CD4-positive, alpha-beta T cell (primary cell): Measurements from ENCODE around the gene ATP11A. TPM values are rescaled to one million over a fixed set of nuclear protein-coding genes. Genes with fewer than 3 reads are reported as not detected.

Experiments used
- ATAC-seq: fragments of 200-7000 bp; cut with Tn5 transposase; one replicate; pipeline ENCODE4 v1.10.0; 2022; ENCODE audit warnings: mild to moderate bottlenecking; ENCODE audit not compliant: poor library complexity
- CTCF ChIA-PET: fragments of 350-600 bp; sonication (Branson Sonifier 250); formaldehyde crosslinking; loops from one replicate; lab custom pipeline; 2021; ENCODE audit warnings: antibody characterized with exemption, inconsistent platforms; lab: Charles Lee
- POLR2A ChIA-PET: fragments of 350-600 bp; sonication (Branson Sonifier 250); formaldehyde crosslinking; loops from one replicate; lab custom pipeline; 2021; ENCODE audit warnings: antibody characterized with exemption, inconsistent platforms; lab: Charles Lee
- DNase-seq, 14 experiments: peaks; one replicate each; pipeline ENCODE4 v3.0.0-alpha.2; 2013 to 2020; ENCODE audit warnings: mixed read lengths in 2 of 14
- H3K27ac ChIP-seq, 2 donors: one replicate each; pipeline versions ENCODE4 v1.5.1 to v1.7.0; 2013; ENCODE audit warnings: low read length in 2 of 2, low read depth in 1 of 2, mild to moderate bottlenecking in 1 of 2
- H3K27me3 ChIP-seq, 2 experiments: 1 replicate in 1 of 2; 2 replicates in 1 of 2; pipeline versions ENCODE4 v1.6.1 to v1.7.0; 2013; ENCODE audit warnings: low read length in 2 of 2, control low read depth in 1 of 2, mild to moderate bottlenecking in 1 of 2, moderate library complexity in 1 of 2; ENCODE audit not compliant: insufficient read depth in 2 of 2, control insufficient read depth in 1 of 2
- H3K36me3 ChIP-seq: one replicate; pipeline ENCODE4 v1.6.1; 2013; ENCODE audit warnings: low read length, control low read depth; ENCODE audit not compliant: insufficient read depth
- H3K4me1 ChIP-seq: one replicate; pipeline ENCODE4 v1.6.1; 2013; ENCODE audit warnings: low read length, control low read depth; ENCODE audit not compliant: insufficient read depth
- H3K4me3 ChIP-seq: one replicate; pipeline ENCODE4 v1.5.1; 2013; ENCODE audit warnings: mild to moderate bottlenecking, low read length, moderate library complexity
- H3K9me3 ChIP-seq, 2 experiments: 1 replicate in 1 of 2; 2 replicates in 1 of 2; pipeline versions ENCODE4 v1.6.1 to v1.7.0; 2013; ENCODE audit warnings: low read length in 2 of 2, mild to moderate bottlenecking in 2 of 2, control low read depth in 1 of 2, moderate library complexity in 1 of 2; ENCODE audit not compliant: control insufficient read depth in 1 of 2, insufficient read depth in 1 of 2
- H3K27ac Mint-ChIP-seq: one replicate; pipeline ENCODE4 v1.8.0; 2020; ENCODE audit warnings: mixed read lengths
- H3K27me3 Mint-ChIP-seq: one replicate; pipeline ENCODE4 v1.8.0; 2021; ENCODE audit warnings: mixed read lengths
- H3K36me3 Mint-ChIP-seq: one replicate; pipeline ENCODE4 v1.8.0; 2021; ENCODE audit warnings: low read depth, mixed read lengths
- H3K4me1 Mint-ChIP-seq: one replicate; pipeline ENCODE4 v1.8.0; 2021; ENCODE audit warnings: low read depth, mixed read lengths
- H3K4me3 Mint-ChIP-seq: one replicate; pipeline ENCODE4 v1.8.0; 2020; ENCODE audit warnings: mild to moderate bottlenecking, mixed read lengths
- H3K9me3 Mint-ChIP-seq: one replicate; pipeline ENCODE4 v1.8.0; 2020; ENCODE audit warnings: mixed read lengths
- CTCF ChIP-seq: fragments of 200-600 bp; IDR thresholded peaks from one replicate; pipeline ENCODE4 v1.8.0; 2022; ENCODE audit warnings: antibody characterized with exemption, mild to moderate bottlenecking
- intact Hi-C, 2 experiments: fragments of 100-400 bp; cut with DNase I in 1 of 2; cut with micrococcal nuclease in 1 of 2; formaldehyde crosslinking; loops; one replicate each; pipeline versions ENCODE4 v1.15.1 to v1.9.0; 2023 to 2025; cut with DNase I, micrococcal nuclease
- total RNA-seq, 174 experiments: library from RNA in 2 of 174; stranded (reverse) in 2 of 174; gene quantifications; one replicate each; pipeline ENCODE4 v1.2.3 and lab custom pipeline; 2021 to 2026

The ATP11A gene
- total RNA-seq, 2 experiments from 2014 or later = 56.7 to 66.8 TPM

DNA sequence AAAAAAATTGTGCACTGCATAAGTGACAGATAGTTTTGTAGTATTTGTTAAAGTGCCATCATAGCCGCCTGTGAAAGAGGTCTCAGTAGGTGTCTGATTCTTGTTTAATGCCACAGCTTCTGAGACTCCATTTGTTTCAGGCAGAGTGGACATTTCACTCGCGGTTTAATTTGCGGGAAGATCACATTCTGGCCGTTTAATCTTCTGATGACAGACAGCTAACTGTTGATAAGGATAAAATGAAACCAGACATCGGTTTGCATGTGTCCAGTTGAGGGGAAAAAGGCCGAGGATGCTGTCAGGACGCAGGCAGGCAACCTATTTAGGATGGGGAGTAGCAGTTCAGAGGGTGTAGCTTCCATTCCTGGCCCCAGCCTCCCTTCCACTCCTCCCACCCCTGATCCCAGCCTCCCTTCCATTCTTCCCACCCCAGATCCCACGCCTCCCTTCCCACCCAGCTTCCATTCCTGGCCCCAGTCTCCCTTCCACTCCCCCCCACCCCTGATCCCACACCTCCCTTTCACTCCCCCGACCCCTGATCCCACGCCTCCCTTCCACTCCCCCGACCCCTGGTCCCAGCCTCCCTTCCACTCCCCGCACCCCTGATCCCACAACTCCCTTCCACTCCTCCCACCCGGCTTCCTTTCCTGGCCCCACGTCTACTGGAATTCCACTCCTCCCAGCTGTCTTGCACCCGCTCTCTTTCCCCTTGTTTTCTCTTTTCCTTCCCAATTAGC, 23.8 kb downstream of the ATP11A start:
- Mint-ChIP-seq H3K27ac (no peak overlapping the region), H3K36me3 (peaks cover 18% of the 10 kb centered on the region), H3K4me3 (no peak overlapping the region), H3K4me1 (peaks cover 36% of the 10 kb centered on the region), H3K9me3 (no peaks in the 10 kb centered on the region), H3K27me3 (no peaks in the 10 kb centered on the region)
- peaks cover 3% of the 10 kb centered on the region for H3K36me3 ChIP-seq
- H3K9me3 ChIP-seq = peaks cover 0 to 5% of the 10 kb centered on the region in 2 experiments
- H3K27ac ChIP-seq = no peak overlapping the region
- ChIA-PET POLR2A (no interaction called here), CTCF (no interaction called here)
- DNase-seq = no peak
- H3K4me3 ChIP-seq = no peak overlapping the region
- TF ChIP-seq CTCF = no peak
- intact Hi-C loops = no loop called here
- peaks cover 7% of the 10 kb centered on the region for H3K4me1 ChIP-seq
- H3K27me3 ChIP-seq = no peaks in the 10 kb centered on the region
- ATAC-seq = no peak

- ATAC-seq (no peak), DNase-seq (peak in 1 of 14 experiments; percentile 27)
- ChIA-PET CTCF (no interaction called here), POLR2A (no interaction called here)
- TF ChIP-seq CTCF = no peak
- Histone ChIP-seq H3K27ac (no peak overlapping the region), H3K27me3 (no peaks in the 10 kb centered on the region), H3K9me3 (peaks cover 0 to 5% of the 10 kb centered on the region in 2 experiments), H3K4me3 (no peak overlapping the region), H3K4me1 (peaks cover 7% of the 10 kb centered on the region), H3K36me3 (peaks cover 3% of the 10 kb centered on the region)
- Mint-ChIP-seq H3K27me3 (no peaks in the 10 kb centered on the region), H3K4me3 (no peak overlapping the region), H3K27ac (no peak overlapping the region), H3K9me3 (no peaks in the 10 kb centered on the region), H3K36me3 (peaks cover 17% of the 10 kb centered on the region), H3K4me1 (peaks cover 30% of the 10 kb centered on the region)
- intact Hi-C loops = no loop called here
These were observed 24.7 kb downstream of the ATP11A start for GRCh38 chr13:112714376-112715174.

DNA sequence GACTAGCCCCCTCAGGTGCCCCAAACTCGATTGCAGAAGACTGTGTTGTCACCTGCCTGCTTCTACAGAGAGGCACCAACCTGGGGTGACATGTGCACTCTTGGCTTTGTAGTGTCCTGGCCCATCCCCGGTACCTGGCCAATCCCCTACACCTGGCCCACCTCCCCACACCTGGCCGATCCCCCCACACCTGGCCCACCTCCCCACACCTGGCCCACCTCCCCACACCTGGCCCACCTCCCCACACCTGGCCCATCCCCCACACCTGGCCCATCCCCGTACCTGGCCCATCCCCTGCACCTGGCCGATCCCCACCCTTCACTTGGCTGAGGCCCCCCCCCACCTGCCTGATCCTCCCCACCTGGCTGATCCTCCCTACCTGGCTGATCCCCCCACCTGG, 25.4 kb downstream of the ATP11A start:
- POLR2A ChIA-PET = no interaction called here

More for the DNA sequence above, 25.4 kb downstream of the ATP11A start:
- H3K4me1 ChIP-seq = peaks cover 7% of the 10 kb centered on the region
- ATAC-seq (no peak), DNase-seq (peak in 1 of 14 experiments; percentile 23)
- CTCF ChIA-PET = no interaction called here
- peaks cover 0 to 5% of the 10 kb centered on the region in 2 experiments for H3K9me3 ChIP-seq
- no peaks in the 10 kb centered on the region for H3K27me3 ChIP-seq
- H3K27ac Mint-ChIP-seq = no peak overlapping the region
- peaks cover 3% of the 10 kb centered on the region for H3K36me3 ChIP-seq
- H3K27me3 Mint-ChIP-seq = no peaks in the 10 kb centered on the region
- peaks cover 31% of the 10 kb centered on the region for H3K4me1 Mint-ChIP-seq
- H3K4me3 ChIP-seq = no peak overlapping the region
- H3K9me3 Mint-ChIP-seq = no peaks in the 10 kb centered on the region
- no peak for TF ChIP-seq CTCF
- H3K36me3 Mint-ChIP-seq = peaks cover 15% of the 10 kb centered on the region
- no peak overlapping the region for H3K27ac ChIP-seq
- H3K4me3 Mint-ChIP-seq = no peak overlapping the region
- intact Hi-C loops = no loop called here
